WTC11 (cell line): ENCODE results near the gene FANK1. TPM values are rescaled to one million over a fixed set of nuclear protein-coding genes. Genes with fewer than 3 reads are reported as not detected.

Experiments used
- ATAC-seq: fragments of 200-7000 bp; cut with Tn5 transposase; 2 replicates; pipeline ENCODE4 v1.10.0; 2021; ENCODE audit warnings: mild to moderate bottlenecking, moderate library complexity
- CTCF ChIA-PET: fragments of 300-600 bp; sonication (Branson Sonifier 250); formaldehyde crosslinking; loops from one replicate; lab custom pipeline; 2021; ENCODE audit warnings: antibody characterized with exemption; lab: Charles Lee
- POLR2A ChIA-PET: fragments of 350-600 bp; sonication (Branson Sonifier 250); formaldehyde crosslinking; loops from one replicate; lab custom pipeline; 2021; ENCODE audit warnings: antibody characterized with exemption; lab: Charles Lee
- DNase-seq: peaks from one replicate; pipeline ENCODE4 v3.0.0; 2021; ENCODE audit warnings: low spot score
- H3K27ac Mint-ChIP-seq: 2 replicates; pipeline ENCODE4 v1.8.0; 2021; ENCODE audit warnings: mixed read lengths
- H3K27me3 Mint-ChIP-seq: 2 replicates; pipeline ENCODE4 v1.8.0; 2021; ENCODE audit warnings: low read depth, mild to moderate bottlenecking, moderate library complexity, mixed read lengths
- H3K36me3 Mint-ChIP-seq: 2 replicates; pipeline ENCODE4 v1.8.0; 2021; ENCODE audit warnings: mixed read lengths
- H3K4me1 Mint-ChIP-seq: 2 replicates; pipeline ENCODE4 v1.8.0; 2022; ENCODE audit warnings: mixed read lengths
- H3K4me3 Mint-ChIP-seq: 2 replicates; pipeline ENCODE4 v1.8.0; 2021; ENCODE audit warnings: mild to moderate bottlenecking, moderate library complexity, mixed read lengths
- H3K9me3 Mint-ChIP-seq: 2 replicates; pipeline ENCODE4 v1.8.0; 2021; ENCODE audit warnings: mixed read lengths
- CREB1 ChIP-seq: sonication (generic); formaldehyde crosslinking; IDR thresholded peaks from 2 replicates; pipeline ENCODE4 v1.8.0; 2023; ENCODE audit warnings: mild to moderate bottlenecking, missing genetic modification reagents
- ETV6 ChIP-seq: sonication (generic); formaldehyde crosslinking; IDR thresholded peaks from 2 replicates; pipeline ENCODE4 v1.8.1; 2022; ENCODE audit warnings: mild to moderate bottlenecking, missing genetic modification reagents
- GRHL2 ChIP-seq: fragments of 250-450 bp; sonication (Bioruptor Pico); IDR thresholded peaks from 2 replicates; pipeline ENCODE4 v1.8.0; 2022; ENCODE audit warnings: mild to moderate bottlenecking, moderate library complexity; ENCODE audit not compliant: insufficient replicate concordance, severe bottlenecking
- JUN ChIP-seq: sonication (generic); formaldehyde crosslinking; IDR thresholded peaks from 2 replicates; pipeline ENCODE4 v1.8.0; 2023; ENCODE audit warnings: mild to moderate bottlenecking, missing genetic modification reagents
- NR2C2 ChIP-seq: sonication (generic); formaldehyde crosslinking; IDR thresholded peaks from 2 replicates; pipeline ENCODE4 v1.8.0; 2022; ENCODE audit warnings: mild to moderate bottlenecking, missing genetic modification reagents
- NR3C1 ChIP-seq: sonication (generic); formaldehyde crosslinking; conservative IDR thresholded peaks from 2 replicates; pipeline ENCODE4 v1.8.1; 2023; ENCODE audit warnings: low read depth, mild to moderate bottlenecking, missing genetic modification reagents
- SMAD4 ChIP-seq: sonication (generic); formaldehyde crosslinking; IDR thresholded peaks from 2 replicates; pipeline ENCODE4 v1.8.0; 2022; ENCODE audit warnings: mild to moderate bottlenecking, missing genetic modification reagents
- TEAD4 ChIP-seq: sonication (generic); formaldehyde crosslinking; IDR thresholded peaks from 2 replicates; pipeline ENCODE4 v1.8.0; 2022; ENCODE audit warnings: mild to moderate bottlenecking, missing genetic modification reagents
- ZBTB21 ChIP-seq: sonication (generic); formaldehyde crosslinking; IDR thresholded peaks from 2 replicates; pipeline ENCODE4 v1.8.1; 2023; ENCODE audit warnings: mild to moderate bottlenecking, missing genetic modification reagents, borderline replicate concordance
- ZNF219 ChIP-seq: sonication (generic); formaldehyde crosslinking; IDR thresholded peaks from 2 replicates; pipeline ENCODE4 v1.8.0; 2023; ENCODE audit warnings: missing genetic modification reagents, mild to moderate bottlenecking, borderline replicate concordance
- ZNF317 ChIP-seq: sonication (generic); formaldehyde crosslinking; IDR thresholded peaks from 2 replicates; pipeline ENCODE4 v1.8.1; 2023; ENCODE audit warnings: low read depth, mild to moderate bottlenecking, moderate library complexity, missing genetic modification reagents, borderline replicate concordance
- ZNF671 ChIP-seq: fragments of 250-450 bp; sonication (Bioruptor Pico); IDR thresholded peaks from 2 replicates; pipeline ENCODE4 v1.8.0; 2021; ENCODE audit warnings: mild to moderate bottlenecking
- total RNA-seq: library from RNA; stranded (reverse); gene quantifications from 3 replicates; pipeline ENCODE4 v1.2.3, GENCODE V29; 2021
- TF ChIP-seq, protein P1 (sequence below): sonication (generic); formaldehyde crosslinking; IDR thresholded peaks from 2 replicates; pipeline ENCODE4 v1.8.1; 2022; ENCODE audit warnings: low read depth, mild to moderate bottlenecking, moderate library complexity, missing genetic modification reagents, borderline replicate concordance
- TF ChIP-seq, protein P2 (sequence below): sonication (generic); formaldehyde crosslinking; IDR thresholded peaks from 2 replicates; pipeline ENCODE4 v1.8.0; 2023; ENCODE audit warnings: missing genetic modification reagents
- TF ChIP-seq, protein P3 (sequence below): fragments of 250-450 bp; sonication (Bioruptor Pico); IDR thresholded peaks from 2 replicates; pipeline ENCODE4 v1.9.0; 2021; ENCODE audit warnings: mild to moderate bottlenecking, borderline replicate concordance
- TF ChIP-seq, protein P4 (sequence below): sonication (generic); formaldehyde crosslinking; conservative IDR thresholded peaks from 2 replicates; pipeline ENCODE4 v1.8.1; 2023; ENCODE audit warnings: mild to moderate bottlenecking, low read depth, missing genetic modification reagents, moderate library complexity
- TF ChIP-seq, protein P5 (sequence below): fragments of 250-450 bp; sonication (Bioruptor Pico); IDR thresholded peaks from 2 replicates; pipeline ENCODE4 v1.8.0; 2021; ENCODE audit warnings: mild to moderate bottlenecking

Gene FANK1
- total RNA-seq, 1 experiment from 2014 or later, result 3.4 TPM

DNA sequence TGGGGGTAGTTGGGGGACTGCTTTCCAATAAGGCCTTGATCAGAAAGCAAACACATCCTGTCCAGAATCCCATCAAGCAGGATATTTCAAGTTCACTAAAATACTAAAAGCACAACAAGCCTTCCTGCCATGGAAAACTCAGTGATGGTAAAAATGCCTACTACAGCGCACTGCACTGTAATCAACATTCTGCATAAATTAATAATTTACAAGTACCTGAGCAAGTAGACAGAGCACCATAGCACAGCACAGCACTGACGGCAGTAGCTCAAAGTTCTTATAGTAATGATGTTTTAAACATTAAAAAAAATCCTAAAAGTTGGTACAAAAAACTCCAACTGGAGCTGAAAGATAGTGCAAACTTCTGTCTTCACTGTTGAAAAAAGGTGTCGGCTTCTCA is 120.5 kb downstream of the FANK1 start:
- Mint-ChIP-seq H3K27ac (no peak overlapping the region), H3K9me3 (no peaks in the 10 kb centered on the region), H3K27me3 (no peaks in the 10 kb centered on the region), H3K4me1 (peaks cover 2% of the 10 kb centered on the region; the same call in 1 of the 2 replicates), H3K4me3 (no peak overlapping the region), H3K36me3 (no peaks in the 10 kb centered on the region)
- ChIA-PET POLR2A (no interaction called here), CTCF (interaction anchor here (2.4 kb wide), 1 partner anchor 83 kb away, joined by 6 read pairs; no protein-coding TSS in a partner anchor)
- no peak for ATAC-seq
- TF ChIP-seq SMAD4 (CRISPR knock-in tag) (no peak), ETV6 (CRISPR knock-in tag) (no peak), NR2C2 (CRISPR knock-in tag) (no peak), ZNF317 (CRISPR knock-in tag) (no peak), GRHL2 (no peak), NR3C1 (CRISPR knock-in tag) (no peak), CREB1 (no peak)
- TF ChIP-seq, protein P1, sequence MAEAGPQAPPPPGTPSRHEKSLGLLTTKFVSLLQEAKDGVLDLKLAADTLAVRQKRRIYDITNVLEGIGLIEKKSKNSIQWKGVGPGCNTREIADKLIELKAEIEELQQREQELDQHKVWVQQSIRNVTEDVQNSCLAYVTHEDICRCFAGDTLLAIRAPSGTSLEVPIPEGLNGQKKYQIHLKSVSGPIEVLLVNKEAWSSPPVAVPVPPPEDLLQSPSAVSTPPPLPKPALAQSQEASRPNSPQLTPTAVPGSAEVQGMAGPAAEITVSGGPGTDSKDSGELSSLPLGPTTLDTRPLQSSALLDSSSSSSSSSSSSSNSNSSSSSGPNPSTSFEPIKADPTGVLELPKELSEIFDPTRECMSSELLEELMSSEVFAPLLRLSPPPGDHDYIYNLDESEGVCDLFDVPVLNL (CRISPR knock-in tag), result no peak
- TF ChIP-seq, protein P2, sequence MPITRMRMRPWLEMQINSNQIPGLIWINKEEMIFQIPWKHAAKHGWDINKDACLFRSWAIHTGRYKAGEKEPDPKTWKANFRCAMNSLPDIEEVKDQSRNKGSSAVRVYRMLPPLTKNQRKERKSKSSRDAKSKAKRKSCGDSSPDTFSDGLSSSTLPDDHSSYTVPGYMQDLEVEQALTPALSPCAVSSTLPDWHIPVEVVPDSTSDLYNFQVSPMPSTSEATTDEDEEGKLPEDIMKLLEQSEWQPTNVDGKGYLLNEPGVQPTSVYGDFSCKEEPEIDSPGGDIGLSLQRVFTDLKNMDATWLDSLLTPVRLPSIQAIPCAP (CRISPR knock-in tag), result no peak
- DNase-seq, result no peak

DNA sequence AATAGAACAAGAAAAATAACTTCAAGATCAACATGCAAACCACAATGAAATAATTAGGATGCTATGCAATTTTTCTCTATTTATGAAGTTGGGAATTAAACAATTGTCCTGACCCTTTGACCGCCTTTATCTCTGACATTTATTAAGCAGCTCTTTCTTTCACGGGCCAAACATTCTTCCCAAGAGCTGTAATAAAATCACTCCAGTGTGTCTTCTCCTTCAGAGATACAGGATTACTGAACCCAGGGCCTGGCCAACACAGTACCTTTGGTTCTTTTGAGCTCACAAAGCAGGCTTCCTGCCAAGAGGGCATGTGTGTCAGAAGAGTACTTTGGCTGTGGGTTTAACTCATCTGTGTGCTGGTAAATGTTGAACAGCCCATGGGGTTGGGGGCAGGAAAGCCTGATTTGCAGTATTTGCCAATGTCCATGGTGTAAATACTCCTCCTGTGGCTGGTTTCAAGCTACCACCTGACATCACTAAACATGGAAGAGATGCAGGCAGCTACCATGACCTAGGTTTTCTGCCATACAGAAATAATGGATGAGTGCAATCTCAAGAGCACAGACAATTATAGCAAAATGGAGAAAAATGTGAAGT is 121.7 kb downstream of the FANK1 start:
- Mint-ChIP-seq H3K4me3 (no peak overlapping the region), H3K27me3 (no peaks in the 10 kb centered on the region), H3K36me3 (no peaks in the 10 kb centered on the region), H3K4me1 (peaks cover 2% of the 10 kb centered on the region; the same call in 1 of the 2 replicates), H3K9me3 (no peaks in the 10 kb centered on the region), H3K27ac (no peak overlapping the region)
- ChIA-PET CTCF (interaction anchor here (0.9 to 2.4 kb wide), 3 partner anchors 40 to 84 kb away, joined by 3 to 7 read pairs (median 6); no protein-coding TSS in a partner anchor), POLR2A (no interaction called here)
- ATAC-seq (no peak), DNase-seq (no peak)
- TF ChIP-seq JUN (CRISPR knock-in tag) (no peak), ZNF219 (CRISPR knock-in tag) (no peak), ZBTB21 (CRISPR knock-in tag) (no peak), SMAD4 (CRISPR knock-in tag) (no peak)
- TF ChIP-seq, protein P3, sequence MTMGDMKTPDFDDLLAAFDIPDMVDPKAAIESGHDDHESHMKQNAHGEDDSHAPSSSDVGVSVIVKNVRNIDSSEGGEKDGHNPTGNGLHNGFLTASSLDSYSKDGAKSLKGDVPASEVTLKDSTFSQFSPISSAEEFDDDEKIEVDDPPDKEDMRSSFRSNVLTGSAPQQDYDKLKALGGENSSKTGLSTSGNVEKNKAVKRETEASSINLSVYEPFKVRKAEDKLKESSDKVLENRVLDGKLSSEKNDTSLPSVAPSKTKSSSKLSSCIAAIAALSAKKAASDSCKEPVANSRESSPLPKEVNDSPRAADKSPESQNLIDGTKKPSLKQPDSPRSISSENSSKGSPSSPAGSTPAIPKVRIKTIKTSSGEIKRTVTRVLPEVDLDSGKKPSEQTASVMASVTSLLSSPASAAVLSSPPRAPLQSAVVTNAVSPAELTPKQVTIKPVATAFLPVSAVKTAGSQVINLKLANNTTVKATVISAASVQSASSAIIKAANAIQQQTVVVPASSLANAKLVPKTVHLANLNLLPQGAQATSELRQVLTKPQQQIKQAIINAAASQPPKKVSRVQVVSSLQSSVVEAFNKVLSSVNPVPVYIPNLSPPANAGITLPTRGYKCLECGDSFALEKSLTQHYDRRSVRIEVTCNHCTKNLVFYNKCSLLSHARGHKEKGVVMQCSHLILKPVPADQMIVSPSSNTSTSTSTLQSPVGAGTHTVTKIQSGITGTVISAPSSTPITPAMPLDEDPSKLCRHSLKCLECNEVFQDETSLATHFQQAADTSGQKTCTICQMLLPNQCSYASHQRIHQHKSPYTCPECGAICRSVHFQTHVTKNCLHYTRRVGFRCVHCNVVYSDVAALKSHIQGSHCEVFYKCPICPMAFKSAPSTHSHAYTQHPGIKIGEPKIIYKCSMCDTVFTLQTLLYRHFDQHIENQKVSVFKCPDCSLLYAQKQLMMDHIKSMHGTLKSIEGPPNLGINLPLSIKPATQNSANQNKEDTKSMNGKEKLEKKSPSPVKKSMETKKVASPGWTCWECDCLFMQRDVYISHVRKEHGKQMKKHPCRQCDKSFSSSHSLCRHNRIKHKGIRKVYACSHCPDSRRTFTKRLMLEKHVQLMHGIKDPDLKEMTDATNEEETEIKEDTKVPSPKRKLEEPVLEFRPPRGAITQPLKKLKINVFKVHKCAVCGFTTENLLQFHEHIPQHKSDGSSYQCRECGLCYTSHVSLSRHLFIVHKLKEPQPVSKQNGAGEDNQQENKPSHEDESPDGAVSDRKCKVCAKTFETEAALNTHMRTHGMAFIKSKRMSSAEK, result no peak
- TF ChIP-seq, all 79 proteins: peak for 0

DNA sequence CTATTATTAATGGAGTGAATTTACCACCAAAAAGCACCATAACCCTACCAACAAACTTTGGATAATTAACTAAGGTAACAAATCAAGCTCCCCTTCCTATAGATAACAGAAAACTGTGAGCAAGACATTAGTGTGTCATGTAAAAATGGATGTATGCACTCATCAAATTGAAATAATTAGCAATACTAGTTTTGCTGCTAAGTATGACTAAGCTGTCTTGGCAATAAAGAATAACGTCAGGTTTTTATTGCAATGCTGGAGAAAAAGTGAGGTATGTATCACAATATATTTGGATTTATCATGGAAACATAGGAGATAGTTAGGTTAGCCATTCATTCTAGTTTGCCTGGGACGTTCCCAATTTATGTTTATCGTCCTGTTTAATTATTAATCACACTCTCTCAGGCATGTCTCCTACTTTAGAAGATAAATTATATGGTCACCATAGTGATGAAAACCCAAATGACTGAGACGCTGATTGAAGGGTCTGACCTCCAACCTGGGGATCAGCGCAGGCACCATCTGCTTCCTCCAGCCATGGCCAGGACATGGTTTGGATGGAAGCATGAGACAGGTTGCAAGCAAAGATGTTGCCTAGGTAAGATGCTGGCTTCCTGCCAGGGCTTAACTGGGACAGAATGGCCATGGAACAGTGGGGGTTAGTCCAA is 125.6 kb downstream of the FANK1 start:
- POLR2A ChIA-PET, result no interaction called here
- CTCF ChIA-PET, result interaction anchor here (1.6 kb wide), 1 partner anchor 87 kb away, joined by 6 read pairs; no protein-coding TSS in a partner anchor
- no peak for ATAC-seq
- TF ChIP-seq, protein P4, sequence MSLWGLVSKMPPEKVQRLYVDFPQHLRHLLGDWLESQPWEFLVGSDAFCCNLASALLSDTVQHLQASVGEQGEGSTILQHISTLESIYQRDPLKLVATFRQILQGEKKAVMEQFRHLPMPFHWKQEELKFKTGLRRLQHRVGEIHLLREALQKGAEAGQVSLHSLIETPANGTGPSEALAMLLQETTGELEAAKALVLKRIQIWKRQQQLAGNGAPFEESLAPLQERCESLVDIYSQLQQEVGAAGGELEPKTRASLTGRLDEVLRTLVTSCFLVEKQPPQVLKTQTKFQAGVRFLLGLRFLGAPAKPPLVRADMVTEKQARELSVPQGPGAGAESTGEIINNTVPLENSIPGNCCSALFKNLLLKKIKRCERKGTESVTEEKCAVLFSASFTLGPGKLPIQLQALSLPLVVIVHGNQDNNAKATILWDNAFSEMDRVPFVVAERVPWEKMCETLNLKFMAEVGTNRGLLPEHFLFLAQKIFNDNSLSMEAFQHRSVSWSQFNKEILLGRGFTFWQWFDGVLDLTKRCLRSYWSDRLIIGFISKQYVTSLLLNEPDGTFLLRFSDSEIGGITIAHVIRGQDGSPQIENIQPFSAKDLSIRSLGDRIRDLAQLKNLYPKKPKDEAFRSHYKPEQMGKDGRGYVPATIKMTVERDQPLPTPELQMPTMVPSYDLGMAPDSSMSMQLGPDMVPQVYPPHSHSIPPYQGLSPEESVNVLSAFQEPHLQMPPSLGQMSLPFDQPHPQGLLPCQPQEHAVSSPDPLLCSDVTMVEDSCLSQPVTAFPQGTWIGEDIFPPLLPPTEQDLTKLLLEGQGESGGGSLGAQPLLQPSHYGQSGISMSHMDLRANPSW (CRISPR knock-in tag), result no peak
- TF ChIP-seq CREB1 (no peak), TEAD4 (CRISPR knock-in tag) (no peak), ZNF671 (CRISPR knock-in tag) (no peak)
- TF ChIP-seq, protein P5, sequence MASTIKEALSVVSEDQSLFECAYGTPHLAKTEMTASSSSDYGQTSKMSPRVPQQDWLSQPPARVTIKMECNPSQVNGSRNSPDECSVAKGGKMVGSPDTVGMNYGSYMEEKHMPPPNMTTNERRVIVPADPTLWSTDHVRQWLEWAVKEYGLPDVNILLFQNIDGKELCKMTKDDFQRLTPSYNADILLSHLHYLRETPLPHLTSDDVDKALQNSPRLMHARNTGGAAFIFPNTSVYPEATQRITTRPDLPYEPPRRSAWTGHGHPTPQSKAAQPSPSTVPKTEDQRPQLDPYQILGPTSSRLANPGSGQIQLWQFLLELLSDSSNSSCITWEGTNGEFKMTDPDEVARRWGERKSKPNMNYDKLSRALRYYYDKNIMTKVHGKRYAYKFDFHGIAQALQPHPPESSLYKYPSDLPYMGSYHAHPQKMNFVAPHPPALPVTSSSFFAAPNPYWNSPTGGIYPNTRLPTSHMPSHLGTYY (CRISPR knock-in tag), result no peak

More for the DNA sequence above, 125.6 kb downstream of the FANK1 start:
- DNase-seq, result no peak
- Mint-ChIP-seq H3K27ac (no peak overlapping the region), H3K27me3 (peaks cover 2% of the 10 kb centered on the region; the same call in 1 of the 2 replicates), H3K4me3 (no peak overlapping the region), H3K4me1 (peaks cover 2% of the 10 kb centered on the region; the same call in 1 of the 2 replicates), H3K9me3 (peaks cover 8% of the 10 kb centered on the region; the same call in 1 of the 2 replicates), H3K36me3 (no peaks in the 10 kb centered on the region)
